A172 (cell line): ENCODE results near the gene TEKTIP1. TPM values are rescaled to one million over a fixed set of nuclear protein-coding genes. Genes with fewer than 3 reads are reported as not detected.
"Not testable (repeated sequence)": the region's sequence is repeated elsewhere in the genome, so short reads cannot be mapped to it uniquely, and the experiment has no call there.

Experiments used
- DNase-seq: peaks from one replicate; pipeline ENCODE4 v3.0.0-alpha.2; 2015; ENCODE audit warnings: low spot score
- total RNA-seq: library from RNA; depleted of rRNA; stranded (reverse); fragments of >200 nt; shearing (Covaris generic); gene quantifications from 2 replicates; pipeline ENCODE4 v1.2.3, GENCODE V29; 2014

The TEKTIP1 gene
- total RNA-seq, 1 experiment from 2014 or later = not detected

- DNase-seq = no peak
Observed at GRCh38 chr19:3523361-3524077, 15.5 kb upstream of the TEKTIP1 start.

- no peak for DNase-seq
Observed at GRCh38 chr19:3524078-3524842, 14.7 kb upstream of the TEKTIP1 start.

- no peak for DNase-seq
Observed at GRCh38 chr19:3524904-3525451, 14.0 kb upstream of the TEKTIP1 start.

GRCh38 chr19:3526507-3527237, 12.3 kb upstream of the TEKTIP1 start:
- no peak for DNase-seq

- no peak for DNase-seq
Observed at GRCh38 chr19:3527238-3527910, 11.6 kb upstream of the TEKTIP1 start.

- no peak for DNase-seq
Observed at GRCh38 chr19:3528080-3528479, 10.9 kb upstream of the TEKTIP1 start.

- DNase-seq = no peak
Observed at GRCh38 chr19:3528539-3529211, 10.3 kb upstream of the TEKTIP1 start.

- not testable (repeated sequence) for DNase-seq
Observed at GRCh38 chr19:3529299-3529698, 9.7 kb upstream of the TEKTIP1 start.

GRCh38 chr19:3530389-3530788, 8.6 kb upstream of the TEKTIP1 start:
- DNase-seq = no peak

GRCh38 chr19:3531716-3532115, 7.3 kb upstream of the TEKTIP1 start:
- no peak for DNase-seq

GRCh38 chr19:3532154-3532786, 6.7 kb upstream of the TEKTIP1 start:
- DNase-seq = no peak

GRCh38 chr19:3533033-3533432, 5.9 kb upstream of the TEKTIP1 start:
- DNase-seq = no peak

- DNase-seq = no peak
Observed at GRCh38 chr19:3533563-3534216, 5.3 kb upstream of the TEKTIP1 start.

- no peak for DNase-seq
Observed at GRCh38 chr19:3534375-3535234, 4.4 kb upstream of the TEKTIP1 start.

- no peak for DNase-seq
Observed at GRCh38 chr19:3535235-3535535, 3.8 kb upstream of the TEKTIP1 start.

- DNase-seq = no peak
Observed at GRCh38 chr19:3535563-3535965, 3.4 kb upstream of the TEKTIP1 start.

- no peak for DNase-seq
Observed at GRCh38 chr19:3535981-3536380, 3.0 kb upstream of the TEKTIP1 start.

- DNase-seq = no peak
Observed at GRCh38 chr19:3536429-3537100, 2.4 kb upstream of the TEKTIP1 start.

GRCh38 chr19:3537101-3537437, 1.9 kb upstream of the TEKTIP1 start:
- DNase-seq = no peak
